H7 (cell line): ENCODE results near the gene RNASE11. TPM values are rescaled to one million over a fixed set of nuclear protein-coding genes. Genes with fewer than 3 reads are reported as not detected.
"Not testable (repeated sequence)": the region's sequence is repeated elsewhere in the genome, so short reads cannot be mapped to it uniquely, and the experiment has no call there.

ENCODE experiments used
- DNase-seq: peaks from one replicate; pipeline ENCODE4 v3.0.0; 2012
- H3K27me3 ChIP-seq: 2 replicates; pipeline ENCODE4 v1.6.0; 2011; ENCODE audit warnings: mild to moderate bottlenecking, low read length; ENCODE audit not compliant: control insufficient read depth, insufficient read depth
- H3K36me3 ChIP-seq: replicated peaks from 2 replicates; pipeline ENCODE4 v1.5.1; 2011; ENCODE audit warnings: low read length; ENCODE audit not compliant: control insufficient read depth, insufficient read depth
- H3K4me3 ChIP-seq: 2 replicates; pipeline ENCODE4 v1.5.1; 2011; ENCODE audit warnings: low read depth, mild to moderate bottlenecking, control low read depth, low read length, moderate library complexity; ENCODE audit not compliant: insufficient read depth
- total RNA-seq: library from RNA; depleted of rRNA; stranded (reverse); fragments of >200 nt; shearing (Covaris generic); gene quantifications from 2 replicates; pipeline ENCODE4 v1.2.3, GENCODE V29; 2014

RNASE11 gene
- total RNA-seq, 1 experiment from 2014 or later: not detected

- no peaks in the 10 kb centered on the region for H3K36me3 ChIP-seq
- no peaks in the 10 kb centered on the region for H3K27me3 ChIP-seq
- no peak overlapping the region for H3K4me3 ChIP-seq
- DNase-seq: no peak
These were observed 19.8 kb upstream of the RNASE11 start for GRCh38 chr14:20607617-20608016.

GRCh38 chr14:20606902-20607242 is 19.1 kb upstream of the RNASE11 start:
- Histone ChIP-seq H3K4me3 (no peak overlapping the region), H3K27me3 (no peaks in the 10 kb centered on the region), H3K36me3 (no peaks in the 10 kb centered on the region)
- DNase-seq: no peak

- Histone ChIP-seq H3K27me3 (no peaks in the 10 kb centered on the region), H3K4me3 (no peak overlapping the region), H3K36me3 (no peaks in the 10 kb centered on the region)
- peak; percentile 72 for DNase-seq
These were observed 18.5 kb upstream of the RNASE11 start for GRCh38 chr14:20606190-20606901.

- no peak for DNase-seq
- H3K36me3 ChIP-seq: no peaks in the 10 kb centered on the region
These were observed 16.3 kb upstream of the RNASE11 start for GRCh38 chr14:20603813-20604690.

GRCh38 chr14:20602583-20602982 is 14.8 kb upstream of the RNASE11 start:
- H3K27me3 ChIP-seq: no peaks in the 10 kb centered on the region
- no peak overlapping the region for H3K4me3 ChIP-seq
- H3K36me3 ChIP-seq: no peaks in the 10 kb centered on the region
- DNase-seq: no peak

More at GRCh38 chr14:20603813-20604690, 16.3 kb upstream of the RNASE11 start:
- Histone ChIP-seq H3K4me3 (no peak overlapping the region), H3K27me3 (no peaks in the 10 kb centered on the region)

GRCh38 chr14:20601522-20601921 is 13.7 kb upstream of the RNASE11 start:
- DNase-seq: no peak
- no peak overlapping the region for H3K4me3 ChIP-seq
- H3K36me3 ChIP-seq: no peaks in the 10 kb centered on the region
- no peaks in the 10 kb centered on the region for H3K27me3 ChIP-seq

GRCh38 chr14:20597108-20597507 is 9.3 kb upstream of the RNASE11 start:
- H3K4me3 ChIP-seq: no peak overlapping the region
- no peaks in the 10 kb centered on the region for H3K36me3 ChIP-seq
- DNase-seq: no peak
- H3K27me3 ChIP-seq: no peaks in the 10 kb centered on the region

GRCh38 chr14:20595726-20596125 is 7.9 kb upstream of the RNASE11 start:
- not testable (repeated sequence) for H3K27me3 ChIP-seq, DNase-seq, H3K4me3 ChIP-seq, H3K36me3 ChIP-seq

GRCh38 chr14:20592574-20592973 is 4.8 kb upstream of the RNASE11 start:
- H3K27me3 ChIP-seq: no peaks in the 10 kb centered on the region
- no peak overlapping the region for H3K4me3 ChIP-seq
- DNase-seq: peak; percentile 2
- H3K36me3 ChIP-seq: no peaks in the 10 kb centered on the region

GRCh38 chr14:20591235-20591634 is 3.4 kb upstream of the RNASE11 start, which contains the start of gene RNASE12:
TSS of gene RNASE12 (minus strand) at chr14:20591376. CDS start at chr14:20590723, 653 bp downstream.
- DNase-seq: peak; percentile 17

GRCh38 chr14:20583908-20584307 is 3.9 kb downstream of the RNASE11 start:
- Histone ChIP-seq H3K4me3 (no peak overlapping the region), H3K27me3 (no peaks in the 10 kb centered on the region), H3K36me3 (no peaks in the 10 kb centered on the region)
- DNase-seq: no peak

More at GRCh38 chr14:20591235-20591634, 3.4 kb upstream of the RNASE11 start, which contains the start of gene RNASE12:
- Histone ChIP-seq H3K27me3 (no peaks in the 10 kb centered on the region), H3K36me3 (no peaks in the 10 kb centered on the region), H3K4me3 (no peak within 1 kb of the TSS)

GRCh38 chr14:20583142-20583541 is 4.7 kb downstream of the RNASE11 start:
- no peaks in the 10 kb centered on the region for H3K27me3 ChIP-seq
- H3K4me3 ChIP-seq: no peak overlapping the region
- no peaks in the 10 kb centered on the region for H3K36me3 ChIP-seq
- DNase-seq: no peak

GRCh38 chr14:20580242-20580641 is 7.6 kb downstream of the RNASE11 start:
- no peak overlapping the region for H3K4me3 ChIP-seq
- no peaks in the 10 kb centered on the region for H3K36me3 ChIP-seq
- DNase-seq: no peak
- no peaks in the 10 kb centered on the region for H3K27me3 ChIP-seq

GRCh38 chr14:20578784-20579502 is 8.9 kb downstream of the RNASE11 start:
- Histone ChIP-seq H3K4me3 (no peak overlapping the region), H3K36me3 (no peaks in the 10 kb centered on the region)
- no peak for DNase-seq

More at GRCh38 chr14:20578784-20579502, 8.9 kb downstream of the RNASE11 start:
- no peaks in the 10 kb centered on the region for H3K27me3 ChIP-seq
